ENCODE measurements around the gene EEF1AKMT4.

Gene EEF1AKMT4

DNA sequence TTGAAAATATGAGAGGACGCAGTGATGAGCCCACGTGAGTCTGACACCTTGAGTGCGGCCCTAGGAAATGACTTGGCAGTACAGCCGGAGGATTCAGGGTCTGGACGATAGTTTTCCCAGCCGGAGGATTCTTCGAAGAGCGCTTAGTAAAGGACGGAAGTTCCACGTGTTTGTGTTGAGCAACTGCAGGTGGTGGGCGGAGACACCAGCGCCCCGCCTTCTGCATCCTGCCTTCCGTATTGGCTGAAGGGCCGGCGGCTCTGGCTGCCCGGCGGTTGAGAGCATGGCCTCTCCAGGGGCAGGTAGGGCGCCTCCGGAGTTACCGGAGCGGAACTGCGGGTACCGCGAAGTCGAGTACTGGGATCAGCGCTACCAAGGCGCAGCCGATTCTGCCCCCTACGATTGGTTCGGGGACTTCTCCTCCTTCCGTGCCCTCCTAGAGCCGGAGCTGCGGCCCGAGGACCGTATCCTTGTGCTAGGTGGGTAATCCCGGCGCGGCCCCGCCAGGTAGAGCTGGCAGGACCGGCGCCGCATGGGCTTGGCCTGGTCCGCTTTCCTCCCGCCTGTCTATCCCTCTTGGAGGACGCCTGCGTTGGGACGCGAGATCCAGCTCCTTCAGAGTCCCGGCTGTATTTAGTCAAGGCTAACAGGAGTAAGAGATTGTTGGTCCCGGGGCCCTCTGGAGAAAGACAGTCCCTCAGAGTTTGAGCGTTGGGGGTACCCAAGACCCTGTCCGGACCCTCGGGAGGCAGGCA, at the start of gene EEF1AKMT4:
TSS of gene EEF1AKMT4 (plus strand) at position 261 of the 755 bp plus-strand sequence. CDS start at position 284, 23 bp downstream.
- peak within 1 kb of the TSS; percentile 97 for H3K4me3 ChIP-seq (ENCODE audit: low read length)
- peaks cover 5% of the 10 kb centered on the region for H3K4me1 ChIP-seq (ENCODE audit: control insufficient read depth, insufficient read depth, low read length)
- no peaks in the 10 kb centered on the region for H3K27me3 ChIP-seq (ENCODE audit: control insufficient read depth, insufficient read depth, low read length)
- H3K36me3 ChIP-seq (ENCODE audit: control insufficient read depth, insufficient read depth, low read length): peaks cover 11% of the 10 kb centered on the region
- peak within 1 kb of the TSS; percentile 68 for H3K27ac ChIP-seq (ENCODE audit: low read depth, low read length)
- peak within 1 kb of the TSS; percentile 83 for H3K9ac ChIP-seq (ENCODE audit: low read length)

DNA sequence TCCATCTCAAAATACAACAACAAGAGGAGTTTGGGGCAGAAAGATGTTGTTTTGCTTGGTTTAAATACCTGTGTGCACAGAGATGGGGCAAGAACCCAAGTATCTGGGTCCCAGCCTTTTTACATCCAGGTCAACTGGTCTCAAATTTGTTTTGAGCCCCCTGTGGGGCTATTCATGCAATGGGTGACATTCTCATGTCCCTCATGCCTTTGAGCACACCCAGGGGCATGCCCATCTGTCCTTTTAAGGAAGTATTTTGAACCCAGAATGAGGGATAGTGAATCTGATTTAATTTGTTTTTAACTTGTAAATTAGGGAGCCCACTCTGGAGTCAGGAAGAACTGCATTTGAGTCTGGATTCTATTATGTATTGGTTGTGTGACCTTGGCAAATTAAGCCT, 48.6 kb upstream of the EEF1AKMT4 start:
- Histone ChIP-seq H3K27me3 (ENCODE audit: control insufficient read depth, insufficient read depth, low read length) (no peaks in the 10 kb centered on the region), H3K4me1 (ENCODE audit: control insufficient read depth, insufficient read depth, low read length) (no peaks in the 10 kb centered on the region), H3K27ac (ENCODE audit: low read depth, low read length) (no peak overlapping the region), H3K36me3 (ENCODE audit: control insufficient read depth, insufficient read depth, low read length) (no peaks in the 10 kb centered on the region), H3K9ac (ENCODE audit: low read length) (no peak overlapping the region), H3K4me3 (ENCODE audit: low read length) (no peak overlapping the region)

DNA sequence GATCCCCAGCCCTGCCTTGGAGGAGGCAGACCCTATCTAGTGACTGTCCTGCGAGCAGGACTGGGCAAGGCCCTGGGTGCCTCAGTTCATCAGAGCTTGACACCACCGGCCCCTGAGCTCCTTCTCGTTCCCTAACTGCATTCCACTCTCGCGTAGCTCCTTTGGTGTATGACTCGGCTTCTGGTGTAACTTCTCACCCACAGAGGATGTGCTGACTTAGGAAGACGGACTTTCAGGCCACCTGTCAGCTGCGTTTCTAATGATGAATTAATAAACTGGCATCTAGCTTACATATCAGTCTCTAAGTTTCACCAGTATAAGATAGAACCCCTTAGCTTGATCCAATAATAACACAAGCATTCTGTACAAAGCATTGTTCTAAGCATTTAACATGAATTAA, 45.9 kb upstream of the EEF1AKMT4 start:
- Histone ChIP-seq H3K4me1 (ENCODE audit: control insufficient read depth, insufficient read depth, low read length) (no peaks in the 10 kb centered on the region), H3K9ac (ENCODE audit: low read length) (no peak overlapping the region), H3K36me3 (ENCODE audit: control insufficient read depth, insufficient read depth, low read length) (no peaks in the 10 kb centered on the region), H3K4me3 (ENCODE audit: low read length) (no peak overlapping the region), H3K27ac (ENCODE audit: low read depth, low read length) (no peak overlapping the region), H3K27me3 (ENCODE audit: control insufficient read depth, insufficient read depth, low read length) (peaks cover 3% of the 10 kb centered on the region)

DNA sequence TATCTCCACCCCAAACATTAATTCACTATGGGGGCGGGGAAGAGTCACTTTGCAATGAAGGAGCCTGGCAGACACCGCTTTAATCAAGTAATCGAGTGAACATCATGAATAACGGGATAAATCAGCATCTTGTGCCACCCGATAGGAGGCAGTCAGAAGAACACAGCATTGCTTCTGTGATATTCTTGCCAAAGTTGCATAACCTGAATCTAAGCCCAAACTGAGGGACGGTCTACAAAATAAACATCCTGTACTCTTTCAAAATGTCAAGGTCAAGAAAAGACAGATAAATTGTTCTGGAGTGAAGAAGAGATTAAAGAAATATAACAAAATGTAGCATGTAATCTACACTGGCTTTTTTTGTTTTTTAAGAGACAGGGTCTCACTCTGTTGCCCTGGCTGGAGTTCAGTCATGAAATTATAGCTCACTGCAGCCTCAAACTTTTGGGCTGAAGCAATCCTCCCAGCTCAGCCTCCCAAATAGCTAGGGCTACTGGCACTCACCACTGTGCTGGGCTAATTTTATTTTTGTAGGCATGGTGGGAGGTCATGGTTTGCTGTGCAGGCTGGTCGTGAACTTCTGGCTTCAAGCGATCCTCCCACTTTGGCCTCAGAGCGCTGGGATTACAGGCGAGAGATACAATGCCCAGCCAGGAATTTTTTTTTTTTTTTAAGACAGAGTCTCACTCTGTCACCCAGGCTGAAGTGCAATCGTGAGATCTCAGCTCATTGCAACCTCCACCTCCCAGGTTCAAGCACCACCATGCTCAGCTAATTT, 40.1 kb upstream of the EEF1AKMT4 start:
- H3K4me3 ChIP-seq (ENCODE audit: low read length): no peak overlapping the region
- H3K36me3 ChIP-seq (ENCODE audit: control insufficient read depth, insufficient read depth, low read length): no peaks in the 10 kb centered on the region
- H3K27me3 ChIP-seq (ENCODE audit: control insufficient read depth, insufficient read depth, low read length): peaks cover 3% of the 10 kb centered on the region
- no peaks in the 10 kb centered on the region for H3K4me1 ChIP-seq (ENCODE audit: control insufficient read depth, insufficient read depth, low read length)
- H3K9ac ChIP-seq (ENCODE audit: low read length): no peak overlapping the region
- H3K27ac ChIP-seq (ENCODE audit: low read depth, low read length): no peak overlapping the region

DNA sequence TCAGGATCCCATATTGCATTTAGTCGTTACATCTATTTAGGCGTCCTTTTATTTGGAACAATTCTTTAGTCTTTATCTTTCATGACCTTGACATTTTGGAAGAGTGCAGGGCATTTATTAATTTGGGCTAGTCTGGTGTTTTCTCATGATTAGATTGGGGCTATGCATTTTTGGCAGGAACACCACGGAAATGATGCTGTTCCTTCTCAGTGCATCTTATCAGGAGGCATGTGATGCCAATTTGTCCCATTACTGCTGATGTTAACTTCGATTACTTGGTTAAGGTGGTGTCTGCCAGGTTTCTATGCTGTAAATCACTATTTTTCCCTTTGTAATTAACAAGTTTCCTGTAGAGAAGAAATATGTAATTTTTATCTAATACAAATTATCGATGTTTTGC, 38.2 kb upstream of the EEF1AKMT4 start:
- Histone ChIP-seq H3K9ac (ENCODE audit: low read length) (no peak overlapping the region), H3K27ac (ENCODE audit: low read depth, low read length) (no peak overlapping the region), H3K4me1 (ENCODE audit: control insufficient read depth, insufficient read depth, low read length) (no peaks in the 10 kb centered on the region), H3K36me3 (ENCODE audit: control insufficient read depth, insufficient read depth, low read length) (no peaks in the 10 kb centered on the region), H3K4me3 (ENCODE audit: low read length) (no peak overlapping the region), H3K27me3 (ENCODE audit: control insufficient read depth, insufficient read depth, low read length) (peaks cover 3% of the 10 kb centered on the region)

DNA sequence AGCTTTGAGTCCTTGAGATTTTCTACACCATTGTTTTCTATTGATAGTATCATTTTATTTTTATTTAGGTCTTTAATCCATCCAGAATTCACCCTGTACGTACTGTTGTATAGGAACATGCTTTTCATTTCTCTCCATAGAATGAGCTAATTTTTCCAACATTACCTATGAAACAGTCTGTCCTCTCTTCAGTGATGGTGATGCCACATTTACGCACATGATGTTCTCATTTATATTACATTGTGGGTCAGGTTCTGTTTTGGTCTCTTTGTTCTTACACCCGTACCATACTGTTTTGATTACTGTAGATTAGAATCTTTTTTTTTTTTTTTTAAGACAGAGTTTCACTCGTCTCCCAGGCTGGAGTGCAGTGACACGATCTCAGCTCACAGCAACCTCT, 37.8 kb upstream of the EEF1AKMT4 start:
- no peaks in the 10 kb centered on the region for H3K4me1 ChIP-seq (ENCODE audit: control insufficient read depth, insufficient read depth, low read length)
- no peaks in the 10 kb centered on the region for H3K36me3 ChIP-seq (ENCODE audit: control insufficient read depth, insufficient read depth, low read length)
- H3K4me3 ChIP-seq (ENCODE audit: low read length): no peak overlapping the region
- H3K27me3 ChIP-seq (ENCODE audit: control insufficient read depth, insufficient read depth, low read length): peaks cover under 1% of the 10 kb centered on the region
- no peak overlapping the region for H3K27ac ChIP-seq (ENCODE audit: low read depth, low read length)
- no peak overlapping the region for H3K9ac ChIP-seq (ENCODE audit: low read length)

DNA sequence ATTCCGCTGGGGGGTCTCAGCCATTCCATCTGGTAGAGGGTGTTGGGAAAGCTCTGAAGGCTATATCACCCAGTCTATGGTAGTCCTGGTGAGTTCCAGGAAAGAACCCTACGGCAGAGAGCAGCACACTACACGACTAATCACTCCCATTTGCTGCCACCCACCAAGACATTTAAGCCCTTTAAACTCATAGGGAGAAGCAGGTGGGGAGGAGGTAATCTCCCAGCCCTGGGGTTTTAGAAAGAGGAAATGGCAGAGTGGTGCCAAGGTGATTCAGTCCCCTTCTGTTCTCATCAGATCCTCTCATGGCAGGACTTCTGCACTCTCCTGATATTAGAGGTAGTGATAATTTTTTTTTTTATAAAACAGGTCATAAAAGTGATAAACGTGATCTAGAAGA, 30.7 kb upstream of the EEF1AKMT4 start:
- Histone ChIP-seq H3K27me3 (ENCODE audit: control insufficient read depth, insufficient read depth, low read length) (no peaks in the 10 kb centered on the region), H3K4me1 (ENCODE audit: control insufficient read depth, insufficient read depth, low read length) (no peaks in the 10 kb centered on the region), H3K36me3 (ENCODE audit: control insufficient read depth, insufficient read depth, low read length) (no peaks in the 10 kb centered on the region), H3K9ac (ENCODE audit: low read length) (no peak overlapping the region), H3K4me3 (ENCODE audit: low read length) (no peak overlapping the region), H3K27ac (ENCODE audit: low read depth, low read length) (no peak overlapping the region)

DNA sequence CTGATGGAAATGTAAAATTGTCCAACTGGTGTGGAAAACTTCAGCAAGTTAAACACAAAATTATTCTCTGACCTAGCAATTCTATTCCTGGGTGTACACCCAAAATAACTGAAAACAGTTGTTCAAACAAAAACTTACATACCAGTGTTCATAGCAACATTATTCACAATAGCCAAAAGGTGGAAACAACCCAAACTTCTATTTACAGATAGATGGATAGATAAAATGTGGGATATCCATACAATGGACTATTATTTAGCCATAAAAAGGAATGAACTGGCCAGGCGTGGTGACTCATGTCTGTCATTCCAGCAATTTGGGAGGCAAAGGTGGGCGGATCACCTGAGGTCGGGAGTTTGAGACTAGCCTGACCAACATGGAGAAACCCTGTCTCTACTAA, 27.0 kb upstream of the EEF1AKMT4 start:
- no peaks in the 10 kb centered on the region for H3K27me3 ChIP-seq (ENCODE audit: control insufficient read depth, insufficient read depth, low read length)
- no peaks in the 10 kb centered on the region for H3K36me3 ChIP-seq (ENCODE audit: control insufficient read depth, insufficient read depth, low read length)
- H3K27ac ChIP-seq (ENCODE audit: low read depth, low read length): no peak overlapping the region
- no peak overlapping the region for H3K9ac ChIP-seq (ENCODE audit: low read length)
- no peaks in the 10 kb centered on the region for H3K4me1 ChIP-seq (ENCODE audit: control insufficient read depth, insufficient read depth, low read length)
- H3K4me3 ChIP-seq (ENCODE audit: low read length): no peak overlapping the region

DNA sequence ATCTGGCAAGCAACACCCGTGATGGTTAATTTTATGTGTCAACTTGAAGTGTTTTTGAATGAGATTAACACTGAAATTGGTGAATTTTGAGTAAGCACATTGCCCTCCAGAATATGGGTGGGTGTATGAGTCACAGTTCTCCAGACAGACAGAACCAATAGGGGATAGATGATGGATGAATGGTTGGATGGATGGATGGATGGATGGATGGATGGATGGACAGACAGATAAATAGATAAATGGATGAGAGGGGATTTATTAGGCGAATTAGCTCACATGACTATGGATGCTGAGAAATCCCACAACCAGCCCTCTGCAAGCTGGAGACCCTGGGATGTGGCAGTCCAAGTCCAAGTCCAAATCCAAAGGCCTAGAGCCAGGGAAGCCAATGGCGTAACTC, 25.5 kb upstream of the EEF1AKMT4 start:
- no peak overlapping the region for H3K4me3 ChIP-seq (ENCODE audit: low read length)
- H3K36me3 ChIP-seq (ENCODE audit: control insufficient read depth, insufficient read depth, low read length): no peaks in the 10 kb centered on the region
- no peaks in the 10 kb centered on the region for H3K4me1 ChIP-seq (ENCODE audit: control insufficient read depth, insufficient read depth, low read length)
- H3K27ac ChIP-seq (ENCODE audit: low read depth, low read length): no peak overlapping the region
- H3K9ac ChIP-seq (ENCODE audit: low read length): no peak overlapping the region
- H3K27me3 ChIP-seq (ENCODE audit: control insufficient read depth, insufficient read depth, low read length): peaks cover 6% of the 10 kb centered on the region

DNA sequence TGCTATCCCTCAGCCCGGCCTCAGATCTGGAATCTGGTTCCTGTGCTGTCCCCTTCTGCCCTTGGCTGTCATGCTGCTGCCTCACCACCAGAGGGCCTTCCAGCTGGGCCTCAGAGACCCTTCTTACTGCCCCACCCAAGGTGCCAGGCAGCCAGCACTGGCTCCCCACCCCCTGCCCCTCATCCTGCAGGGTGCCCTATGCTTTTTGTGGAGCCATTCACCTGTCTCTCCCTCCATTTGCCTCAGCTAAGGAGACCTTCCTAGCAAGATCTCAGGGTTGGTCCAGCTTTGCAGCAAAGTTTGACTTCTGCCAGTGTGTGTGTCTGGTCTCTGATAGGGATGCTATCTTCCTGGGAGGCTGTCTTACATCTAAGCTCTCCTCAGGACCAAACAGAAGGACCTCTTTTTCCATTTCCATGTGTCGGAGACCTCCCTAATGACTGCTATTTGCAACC, 22.0 kb upstream of the EEF1AKMT4 start:
- H3K27ac ChIP-seq (ENCODE audit: low read depth, low read length): no peak overlapping the region
- H3K27me3 ChIP-seq (ENCODE audit: control insufficient read depth, insufficient read depth, low read length): peaks cover 18% of the 10 kb centered on the region
- no peak overlapping the region for H3K9ac ChIP-seq (ENCODE audit: low read length)
- no peaks in the 10 kb centered on the region for H3K4me1 ChIP-seq (ENCODE audit: control insufficient read depth, insufficient read depth, low read length)
- no peaks in the 10 kb centered on the region for H3K36me3 ChIP-seq (ENCODE audit: control insufficient read depth, insufficient read depth, low read length)
- H3K4me3 ChIP-seq (ENCODE audit: low read length): no peak overlapping the region

DNA sequence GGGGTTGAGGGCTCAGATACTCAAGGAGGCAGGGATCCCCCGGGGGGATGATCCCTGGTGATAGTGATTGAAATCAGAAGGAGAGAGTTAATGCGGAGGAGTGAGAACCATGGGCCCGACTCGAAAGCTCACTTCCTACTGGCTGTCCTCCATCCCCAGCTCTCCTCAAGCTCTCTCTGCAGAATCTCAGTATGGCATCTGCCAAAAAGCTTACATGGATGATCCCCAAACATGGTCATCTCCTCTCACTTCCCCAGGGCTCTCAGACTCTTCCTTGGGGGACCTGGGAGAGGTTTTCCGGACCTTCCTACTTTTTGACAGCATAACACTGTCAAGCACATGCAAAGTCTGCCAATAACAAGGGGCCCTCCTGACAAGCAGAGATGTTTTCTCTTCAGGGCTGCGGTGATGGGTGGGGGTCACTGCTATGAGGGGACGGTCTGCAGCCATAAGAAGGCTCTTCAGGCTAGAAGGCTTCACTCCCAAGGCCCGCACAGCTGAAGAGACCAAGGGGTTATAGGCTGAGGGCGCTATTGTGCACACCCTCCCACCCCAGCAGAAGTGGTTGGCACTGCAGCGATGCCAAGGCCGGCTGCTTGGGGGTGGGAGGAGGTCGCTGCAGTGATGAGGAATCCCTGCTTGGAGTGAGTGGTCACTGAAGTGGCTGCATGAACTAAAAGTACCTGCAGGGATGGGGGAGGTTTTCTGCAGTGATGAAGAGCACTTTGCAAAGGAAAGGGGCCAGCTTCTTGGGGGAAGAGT, 20.9 kb upstream of the EEF1AKMT4 start:
- Histone ChIP-seq H3K9ac (ENCODE audit: low read length) (no peak overlapping the region), H3K36me3 (ENCODE audit: control insufficient read depth, insufficient read depth, low read length) (no peaks in the 10 kb centered on the region), H3K27me3 (ENCODE audit: control insufficient read depth, insufficient read depth, low read length) (peaks cover 18% of the 10 kb centered on the region), H3K4me3 (ENCODE audit: low read length) (no peak overlapping the region), H3K27ac (ENCODE audit: low read depth, low read length) (no peak overlapping the region), H3K4me1 (ENCODE audit: control insufficient read depth, insufficient read depth, low read length) (no peaks in the 10 kb centered on the region)

DNA sequence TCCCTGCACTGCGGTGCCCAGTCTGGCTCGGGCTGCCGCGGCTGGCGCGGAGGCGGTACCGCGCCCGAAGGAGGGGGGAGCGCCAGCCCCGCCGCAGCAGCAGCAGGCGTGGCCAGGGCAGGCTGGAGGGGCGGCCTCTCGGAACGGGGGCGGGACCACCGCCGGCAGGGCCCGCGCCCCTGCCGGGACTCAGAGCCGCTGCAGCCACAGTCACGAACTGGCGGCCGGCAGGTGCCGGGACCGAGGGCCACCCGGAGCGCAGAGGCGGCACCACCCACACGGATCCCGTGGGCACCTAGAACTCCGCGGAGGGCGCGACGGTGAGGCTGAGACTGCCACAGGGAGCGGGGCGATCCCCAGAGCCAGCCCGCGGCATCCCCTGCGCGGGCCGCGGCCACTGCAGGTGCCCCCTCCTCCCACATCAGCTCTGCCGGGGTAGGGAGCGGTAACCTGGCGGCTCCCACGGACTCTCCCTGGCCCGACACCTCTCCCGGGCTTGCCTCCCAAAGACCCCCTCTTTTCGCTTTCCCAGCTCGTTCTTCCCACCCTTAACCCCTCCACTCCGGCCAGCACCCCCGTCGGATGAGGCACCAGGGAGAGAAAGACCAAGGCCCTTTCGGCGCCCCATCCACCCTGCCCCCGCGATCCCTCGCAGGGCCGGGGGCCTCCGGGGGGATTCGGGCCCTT, 19.9 kb upstream of the EEF1AKMT4 start, which contains the start of gene VWA5B2:
TSS of gene VWA5B2 (plus strand) at position 192 of the 687 bp plus-strand sequence. CDS start 944 bp downstream, outside the sequence.
- Histone ChIP-seq H3K4me1 (ENCODE audit: control insufficient read depth, insufficient read depth, low read length) (no peaks in the 10 kb centered on the region), H3K36me3 (ENCODE audit: control insufficient read depth, insufficient read depth, low read length) (no peaks in the 10 kb centered on the region), H3K9ac (ENCODE audit: low read length) (no peak within 1 kb of the TSS), H3K4me3 (ENCODE audit: low read length) (peak within 1 kb of the TSS; percentile 59), H3K27ac (ENCODE audit: low read depth, low read length) (no peak within 1 kb of the TSS), H3K27me3 (ENCODE audit: control insufficient read depth, insufficient read depth, low read length) (peaks cover 18% of the 10 kb centered on the region)
